HG03108 (cell line): Measurements from ENCODE around the gene UCP2.

ENCODE experiments used
- ATAC-seq: cut with Tn5 transposase; IDR thresholded peaks from one replicate; pipeline ENCODE4 v1.9.1; 2021; ENCODE audit warnings: moderate library complexity; ENCODE audit not compliant: unreplicated experiment

The UCP2 gene

GRCh38 chr11:73972620-73973449 lies 9.8 kb downstream of the UCP2 start:
- no peak for ATAC-seq

GRCh38 chr11:73972187-73972586 lies 10.5 kb downstream of the UCP2 start:
- no peak for ATAC-seq

- no peak for ATAC-seq
These were observed 11.4 kb downstream of the UCP2 start for GRCh38 chr11:73971175-73971719.

GRCh38 chr11:73969991-73970800 lies 12.4 kb downstream of the UCP2 start:
- ATAC-seq = no peak

- no peak for ATAC-seq
These were observed 13.6 kb downstream of the UCP2 start for GRCh38 chr11:73969091-73969490.

- no peak for ATAC-seq
These were observed 14.2 kb downstream of the UCP2 start for GRCh38 chr11:73968356-73968966.

GRCh38 chr11:73965764-73966121 lies 16.9 kb downstream of the UCP2 start:
- no peak for ATAC-seq

- ATAC-seq = no peak
These were observed 17.4 kb downstream of the UCP2 start for GRCh38 chr11:73965076-73965763.

- no peak for ATAC-seq
These were observed 18.8 kb downstream of the UCP2 start for GRCh38 chr11:73963861-73964260.

- ATAC-seq = no peak
These were observed 20.4 kb downstream of the UCP2 start for GRCh38 chr11:73962101-73962705.

- no peak for ATAC-seq
These were observed 21.3 kb downstream of the UCP2 start for GRCh38 chr11:73961321-73961720.

- ATAC-seq = no peak
These were observed 24.0 kb downstream of the UCP2 start for GRCh38 chr11:73958521-73959141.

GRCh38 chr11:73957654-73958361 lies 24.8 kb downstream of the UCP2 start:
- no peak for ATAC-seq

- no peak for ATAC-seq
These were observed 25.6 kb downstream of the UCP2 start for GRCh38 chr11:73956876-73957653.

- ATAC-seq = no peak
These were observed 30.8 kb downstream of the UCP2 start for GRCh38 chr11:73951797-73952196.

GRCh38 chr11:73950869-73951710 lies 31.6 kb downstream of the UCP2 start, which contains the start of gene DNAJB13:
Gene DNAJB13 (plus strand): TSS chr11:73951026. CDS start chr11:73951070, 44 bp downstream.
- ATAC-seq = peak; percentile 77

- no peak for ATAC-seq
These were observed 32.7 kb downstream of the UCP2 start for GRCh38 chr11:73949912-73950311.

GRCh38 chr11:73949246-73949645 lies 33.4 kb downstream of the UCP2 start:
- ATAC-seq = no peak
